Islet of Langerhans (tissue), 1 donor: ENCODE results near the gene AMPH.

Experiments
- FAIRE-seq: peaks from one replicate; lab custom pipeline; 2011; peaks lifted over from hg19 to GRCh38; lab: Jason Lieb, UNC

The AMPH gene

DNA sequence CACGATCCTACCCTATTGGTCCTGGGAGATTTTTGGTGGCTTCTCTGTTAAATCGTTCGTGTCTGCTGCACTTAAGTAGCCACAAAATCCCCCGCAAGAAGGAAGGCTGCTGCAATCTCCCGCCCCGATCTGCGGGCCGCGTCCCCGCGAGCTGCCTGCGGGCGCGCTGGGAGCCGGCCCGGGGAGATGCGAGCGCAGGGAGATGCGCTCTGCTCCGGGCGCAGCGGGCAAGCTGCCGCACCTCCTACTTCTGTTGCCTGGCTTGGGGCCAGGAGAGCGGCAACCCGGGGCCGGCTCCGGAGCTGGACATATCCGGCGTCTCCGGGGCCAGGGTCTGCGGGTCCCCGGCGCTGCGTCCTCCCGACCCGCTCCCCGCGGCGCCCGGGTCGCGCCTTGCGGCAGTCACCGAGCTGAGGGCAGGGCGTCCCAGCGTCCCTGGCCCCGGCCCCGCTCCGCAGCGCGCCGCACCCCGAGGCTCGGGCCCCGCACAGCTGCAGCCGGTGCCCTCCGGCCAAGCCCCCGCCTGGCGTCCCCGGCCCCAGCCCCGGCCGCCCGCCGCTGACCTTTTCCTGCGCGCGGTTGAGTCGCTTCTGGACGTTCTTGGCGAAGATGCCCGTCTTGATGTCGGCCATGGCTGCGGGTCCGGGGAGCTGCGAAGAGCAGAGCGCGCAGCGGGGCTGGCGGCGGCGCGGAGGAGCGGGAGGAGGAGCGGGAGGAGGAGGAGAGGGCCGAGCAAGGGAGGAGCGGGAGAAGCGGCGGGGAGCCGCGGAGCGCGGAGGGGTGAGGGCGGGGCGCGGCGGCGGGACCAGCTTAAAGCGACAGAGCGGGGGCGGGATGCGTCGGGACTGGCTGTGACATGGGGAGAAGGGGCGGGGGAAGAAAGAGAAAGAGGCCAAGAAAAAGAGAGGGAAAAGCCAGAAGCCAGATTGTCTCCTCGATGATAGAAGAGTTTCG is at the start of gene AMPH:
Gene AMPH (minus strand): TSS at position 654 of the 954 bp plus-strand sequence. CDS start 22 bp downstream, at position 632.
- no peak for FAIRE-seq

- FAIRE-seq = no peak
Measured at GRCh38 chr7:38679419-38679818, 48.2 kb upstream of the AMPH start.

GRCh38 chr7:38678698-38679054 is 47.5 kb upstream of the AMPH start:
- no peak for FAIRE-seq

GRCh38 chr7:38677981-38678697 is 47.0 kb upstream of the AMPH start:
- FAIRE-seq = no peak

- no peak for FAIRE-seq
Measured at GRCh38 chr7:38675494-38676106, 44.4 kb upstream of the AMPH start.

DNA sequence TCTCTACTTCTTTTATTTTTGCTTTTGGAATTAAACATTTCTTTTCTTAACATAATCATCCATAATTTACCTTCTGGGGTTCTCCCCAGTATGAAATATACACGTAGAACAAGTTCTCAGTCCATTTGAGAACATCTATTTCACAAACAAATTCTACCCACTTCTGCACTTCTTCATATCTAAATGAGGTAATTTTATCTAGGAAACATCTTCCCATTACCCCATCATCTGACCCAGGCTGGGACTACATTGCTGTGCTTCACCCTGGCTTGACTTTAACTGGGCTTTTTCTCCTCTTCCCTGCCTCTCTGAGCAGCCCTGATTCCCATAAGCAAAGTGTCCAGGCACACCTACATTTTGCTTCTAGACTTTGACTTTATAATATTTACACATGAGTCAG is 43.3 kb upstream of the AMPH start:
- FAIRE-seq = no peak

GRCh38 chr7:38673795-38674194 is 42.6 kb upstream of the AMPH start:
- no peak for FAIRE-seq

DNA sequence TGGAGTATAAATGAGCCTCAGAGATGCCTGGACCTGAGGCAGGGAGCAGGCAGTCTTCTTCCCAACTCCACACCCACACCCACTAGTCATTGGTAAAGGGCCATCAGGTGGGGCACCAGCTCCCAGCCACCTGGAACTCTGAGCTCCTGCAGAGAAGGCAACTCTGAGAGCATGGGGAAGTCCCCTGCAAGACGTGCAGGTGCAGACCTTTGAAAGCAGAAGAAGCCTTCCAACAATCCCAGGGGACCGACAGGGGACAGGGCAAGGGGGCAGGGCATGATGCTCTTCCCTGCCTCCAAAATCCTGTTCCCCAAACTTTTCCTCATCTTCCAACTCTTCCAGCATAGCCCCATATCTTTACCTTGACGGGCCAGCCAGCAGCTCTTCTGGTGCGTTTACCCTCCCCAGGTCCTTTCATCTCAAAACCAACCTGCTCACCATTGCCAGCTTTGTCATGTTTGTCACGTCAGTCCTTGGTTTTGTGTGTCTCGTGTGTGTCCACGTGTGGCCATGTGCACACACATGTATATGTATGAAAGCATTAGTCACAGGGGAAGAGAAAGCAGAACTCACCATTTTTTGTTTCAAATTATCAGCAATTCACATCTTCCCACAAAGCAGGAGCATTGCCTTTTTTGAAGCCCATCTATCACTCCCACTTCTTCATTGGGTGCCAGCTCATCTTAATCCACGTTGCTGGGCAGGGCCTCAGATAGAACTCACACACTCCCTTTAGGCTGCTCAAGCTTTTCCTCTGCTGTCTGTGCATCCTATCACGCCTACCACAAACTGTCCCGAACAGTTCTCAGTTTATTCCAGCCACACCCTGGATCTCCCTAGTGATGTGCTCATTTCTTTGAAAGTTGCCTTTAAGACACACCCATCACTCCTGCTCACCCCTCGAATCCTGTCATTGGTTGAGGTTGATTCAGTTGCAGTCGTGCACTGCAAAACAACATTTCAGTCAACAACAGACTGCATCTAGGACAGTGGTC is 41.0 kb upstream of the AMPH start:
- no peak for FAIRE-seq

GRCh38 chr7:38669965-38670520 is 38.9 kb upstream of the AMPH start:
- no peak for FAIRE-seq

DNA sequence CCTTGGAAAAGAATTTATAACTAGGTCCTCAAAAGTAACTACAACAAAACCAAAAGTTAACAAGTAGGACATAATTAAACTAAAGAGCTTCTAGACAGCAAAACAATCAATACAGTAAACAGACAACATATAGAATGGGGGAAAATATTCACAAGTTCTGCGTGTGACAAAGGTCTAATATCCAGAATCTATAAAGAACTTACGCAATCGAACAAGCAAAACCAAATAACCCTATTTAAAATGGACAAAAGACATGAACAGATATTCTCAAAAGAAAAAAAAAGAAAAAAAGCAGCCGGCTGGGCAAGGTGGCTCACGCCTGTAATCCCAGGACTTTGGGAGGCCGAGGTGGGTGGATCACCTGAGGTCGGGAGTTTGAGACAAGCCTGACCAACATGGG is 33.8 kb upstream of the AMPH start:
- FAIRE-seq = no peak

GRCh38 chr7:38660427-38661099 is 29.4 kb upstream of the AMPH start:
- no peak for FAIRE-seq

- no peak for FAIRE-seq
Measured at GRCh38 chr7:38659931-38660330, 28.8 kb upstream of the AMPH start.

GRCh38 chr7:38658921-38659320 is 27.7 kb upstream of the AMPH start:
- no peak for FAIRE-seq

GRCh38 chr7:38656968-38657367 is 25.8 kb upstream of the AMPH start:
- peak; percentile 62 for FAIRE-seq

- FAIRE-seq = no peak
Measured at GRCh38 chr7:38655833-38656774, 24.9 kb upstream of the AMPH start.

GRCh38 chr7:38637957-38638356 is 6.8 kb upstream of the AMPH start:
- no peak for FAIRE-seq

DNA sequence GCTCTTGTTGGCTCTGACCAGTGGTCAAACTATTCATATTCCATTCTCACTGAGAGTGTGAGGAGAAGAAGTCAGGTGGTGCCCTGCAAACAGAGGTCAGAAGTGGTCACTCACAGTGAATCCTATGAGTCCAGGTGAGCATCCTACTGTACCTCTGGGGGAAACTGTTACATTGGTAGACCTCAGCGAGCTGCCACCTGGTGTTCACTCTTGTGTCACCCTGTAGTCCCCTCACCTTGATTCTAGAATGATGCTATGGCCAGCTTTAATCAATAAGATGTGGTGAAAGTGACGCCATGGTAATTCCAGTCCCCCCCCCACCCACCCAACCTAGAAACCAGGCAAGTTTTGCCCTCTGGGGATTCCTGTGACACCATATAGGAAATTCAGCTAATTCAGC is 1.2 kb upstream of the AMPH start:
- no peak for FAIRE-seq

- FAIRE-seq = no peak
Measured at GRCh38 chr7:38629651-38630510, 1.3 kb downstream of the AMPH start.
